Esophagus squamous epithelium (tissue), 5 donors: ENCODE results near the gene STXBP6. TPM values are rescaled to one million over a fixed set of nuclear protein-coding genes. Genes with fewer than 3 reads are reported as not detected.
A peak's percentile ranks its signal among the peaks of the same experiment; 100 is the strongest.

Experiments used
- DNase-seq: peaks from one replicate; lab custom pipeline; 2025; lab: John Stamatoyannopoulos, UW
- H3K27ac ChIP-seq, 4 donors: fragments of 200-600 bp; sonication (generic); one replicate each; pipeline ENCODE4 v1.5.1; 2016 to 2019; ENCODE audit warnings: mild to moderate bottlenecking in 1 of 4
- H3K27me3 ChIP-seq, 4 donors: fragments of 200-600 bp; sonication (generic); 1 replicate in 3 of 4; 2 replicates in 1 of 4; pipeline versions ENCODE4 v1.5.1 to v1.6.0; 2017 to 2021; ENCODE audit warnings: antibody characterized with exemption in 1 of 4
- H3K36me3 ChIP-seq, 3 donors: fragments of 200-600 bp; sonication (generic); one replicate each; pipeline ENCODE4 v1.5.1; 2016 to 2019
- H3K4me1 ChIP-seq, 3 donors: fragments of 200-600 bp; sonication (generic); one replicate each; pipeline ENCODE4 v1.5.1; 2017 to 2019
- H3K4me3 ChIP-seq, 4 donors: fragments of 200-600 bp; sonication (generic); 1 replicate in 3 of 4; 2 replicates in 1 of 4; pipeline ENCODE4 v1.5.1; 2016 to 2019; ENCODE audit warnings: mild to moderate bottlenecking in 2 of 4, moderate library complexity in 1 of 4
- H3K9me3 ChIP-seq, 3 donors: fragments of 200-600 bp; sonication (generic); one replicate each; pipeline ENCODE4 v1.5.1; 2016 to 2019
- CTCF ChIP-seq, 6 experiments: fragments of 450-650 bp in 4 of 6; fragments of 200-600 bp in 2 of 6; sonication (generic) in 2 of 6; IDR thresholded peaks; one replicate each; pipeline ENCODE4 v1.5.1; 2016 to 2019; ENCODE audit warnings: antibody characterized with exemption in 6 of 6, mild to moderate bottlenecking in 4 of 6, moderate library complexity in 4 of 6
- POLR2A ChIP-seq, 4 donors: fragments of 450-650 bp; IDR thresholded peaks; one replicate each; pipeline ENCODE4 v1.6.1; 2017; ENCODE audit warnings: antibody characterized with exemption in 4 of 4, mild to moderate bottlenecking in 4 of 4, moderate library complexity in 3 of 4
- WGBS, 2 donors: methylation state at CpG; one replicate each; pipeline ENCODE4 v1.1.5; 2018; 5-methylcytosine and 5-hydroxymethylcytosine counted together
- intact Hi-C: fragments of 100-400 bp; cut with DNase I; formaldehyde crosslinking; loops from one replicate; pipeline ENCODE4 v1.15.0; 2022
- total RNA-seq, 4 donors: library from RNA; depleted of rRNA; stranded (reverse); fragments of >200 nt; gene quantifications; one replicate each; pipeline ENCODE4 v1.1.0, GENCODE V29; 2016
- donor health status: DM: yes; HTN: yes; CAD: no.

STXBP6 gene
- total RNA-seq, 4 donors from 2014 or later: 1.2 to 9.7 (median 2.8) TPM

- TF ChIP-seq POLR2A (IDR thresholded peaks at IDR 0.05) (no peak), CTCF (IDR thresholded peaks at IDR 0.05) (no peak)
- intact Hi-C loops: no loop called here
- Histone ChIP-seq H3K4me3 (no peak overlapping the region), H3K27me3 (peaks cover 0 to 48% (median 3%) of the 10 kb centered on the region in 4 donors), H3K36me3 (no peaks in the 10 kb centered on the region), H3K9me3 (no peaks in the 10 kb centered on the region), H3K27ac (no peak overlapping the region), H3K4me1 (peaks cover 5 to 34% (median 13%) of the 10 kb centered on the region in 3 donors)
- 72 to 96% methylated on average over 1 of the region's 1 CpG for WGBS, 2 donors
- no peak for DNase-seq
Observed at GRCh38 chr14:25053585-25053984, 3.6 kb upstream of the STXBP6 start.

- intact Hi-C loops: no loop called here
Observed at GRCh38 chr14:25052921-25053320, 3.0 kb upstream of the STXBP6 start.

DNA sequence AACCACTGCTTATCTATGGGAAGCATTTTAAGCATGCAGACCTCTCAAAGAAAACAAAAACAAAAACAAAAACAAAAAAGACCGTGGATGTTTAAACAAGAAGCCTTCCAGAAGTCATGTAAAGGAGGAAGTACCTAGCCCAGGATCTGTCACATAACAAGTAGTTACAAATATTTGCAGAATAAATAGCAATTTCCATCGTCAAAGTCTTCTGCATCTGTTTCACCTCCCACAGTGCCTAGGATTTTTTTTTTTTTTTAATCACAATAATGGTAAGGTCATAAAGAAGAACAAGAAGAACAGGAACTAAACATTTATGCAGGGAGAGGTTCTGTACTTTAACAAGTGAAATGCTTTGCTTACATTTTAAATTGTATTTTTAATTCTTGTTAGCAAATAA, 2.4 kb upstream of the STXBP6 start:
- DNase-seq: no peak
- Histone ChIP-seq H3K9me3 (no peaks in the 10 kb centered on the region), H3K4me1 (peaks cover 5 to 44% (median 13%) of the 10 kb centered on the region in 3 donors), H3K27me3 (peaks cover 0 to 53% (median 3%) of the 10 kb centered on the region in 4 donors), H3K4me3 (no peak overlapping the region), H3K36me3 (no peaks in the 10 kb centered on the region), H3K27ac (no peak overlapping the region)
- WGBS, 2 donors: 39 to 45% methylated on average over 2 of the region's 2 CpGs
- intact Hi-C loops: no loop called here
- no peak for TF ChIP-seq POLR2A (IDR thresholded peaks at IDR 0.05)
- TF ChIP-seq CTCF (IDR thresholded peaks at IDR 0.05): no peak

More at GRCh38 chr14:25052921-25053320, 3.0 kb upstream of the STXBP6 start:
- 60 to 73% methylated on average over 4 of the region's 4 CpGs for WGBS, 2 donors
- H3K27ac ChIP-seq: no peak overlapping the region
- H3K27me3 ChIP-seq: peaks cover 0 to 53% (median 3%) of the 10 kb centered on the region in 4 donors
- no peak for DNase-seq
- no peak overlapping the region for H3K4me3 ChIP-seq
- H3K4me1 ChIP-seq: peaks cover 5 to 40% (median 13%) of the 10 kb centered on the region in 3 donors
- H3K9me3 ChIP-seq: no peaks in the 10 kb centered on the region
- H3K36me3 ChIP-seq: no peaks in the 10 kb centered on the region
- TF ChIP-seq POLR2A (IDR thresholded peaks at IDR 0.05) (no peak), CTCF (IDR thresholded peaks at IDR 0.05) (no peak)

DNA sequence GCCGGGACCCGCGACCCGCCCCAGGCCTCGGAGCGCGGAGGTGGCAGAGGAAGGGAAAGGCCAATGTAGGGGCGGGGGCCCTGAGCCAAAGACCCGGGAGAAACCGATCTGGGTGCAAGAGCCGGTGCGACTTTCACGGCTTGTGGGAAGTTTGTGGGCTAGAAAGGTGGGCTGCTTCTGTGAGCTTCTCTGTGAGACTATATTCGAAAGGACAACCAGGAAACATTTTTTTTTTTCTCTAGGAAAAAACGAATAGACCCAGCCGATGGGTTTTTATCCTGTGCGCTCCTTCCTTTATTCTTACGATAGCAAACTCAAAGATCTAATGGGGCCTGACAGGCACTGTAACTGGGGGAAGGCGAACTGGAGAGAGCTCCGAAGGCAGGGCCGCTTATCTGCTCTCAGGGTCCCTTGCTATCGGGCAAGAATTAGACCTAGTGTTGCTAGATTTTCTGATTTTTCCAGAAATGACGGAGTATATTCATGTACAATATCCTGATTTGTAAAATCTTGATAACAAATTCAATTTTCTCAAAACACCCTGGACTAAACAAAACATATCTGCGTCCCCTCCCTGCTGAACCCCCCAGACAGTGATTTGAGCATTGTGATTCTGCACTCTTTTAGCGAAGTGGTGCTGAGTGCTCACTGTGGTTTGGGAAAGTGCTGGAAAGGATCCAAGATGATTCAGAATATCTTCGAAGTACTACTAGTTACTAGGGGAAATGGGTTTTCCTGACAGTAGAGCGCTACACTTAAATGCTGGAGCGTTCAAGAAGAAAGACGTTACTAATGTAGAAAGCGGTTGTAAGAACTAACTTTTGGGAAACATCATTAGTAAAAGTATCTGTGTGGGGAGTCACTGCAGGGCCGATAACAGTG, 563 bp upstream of the STXBP6 start:
- Histone ChIP-seq H3K27me3 (peaks cover 0 to 53% (median 3%) of the 10 kb centered on the region in 4 donors), H3K4me1 (peaks cover 5 to 40% (median 13%) of the 10 kb centered on the region in 3 donors), H3K36me3 (no peaks in the 10 kb centered on the region), H3K27ac (peak overlapping the region; percentile 27 to 80 (median 78)), H3K9me3 (no peaks in the 10 kb centered on the region), H3K4me3 (peak overlapping the region; percentile 49 to 76 (median 64))
- no peak for DNase-seq
- 5 to 8% methylated on average over 22 to 28 of the region's 31 CpGs for WGBS, 2 donors
- intact Hi-C loops: no loop called here
- TF ChIP-seq CTCF (IDR thresholded peaks at IDR 0.05) (no peak), POLR2A (IDR thresholded peaks at IDR 0.05) (peak in 1 of 4 donors; percentile 3)

- TF ChIP-seq POLR2A (IDR thresholded peaks at IDR 0.05) (no peak), CTCF (IDR thresholded peaks at IDR 0.05) (no peak)
- Histone ChIP-seq H3K27ac (peak overlapping the region; percentile 48 to 80 (median 78)), H3K27me3 (peaks cover 0 to 53% (median 3%) of the 10 kb centered on the region in 4 donors), H3K9me3 (no peaks in the 10 kb centered on the region), H3K4me1 (peaks cover 5 to 40% (median 13%) of the 10 kb centered on the region in 3 donors), H3K4me3 (peak overlapping the region; percentile 49 to 76 (median 64)), H3K36me3 (no peaks in the 10 kb centered on the region)
- WGBS, 2 donors: 0 to 11% methylated on average over 1 to 15 of the region's 34 CpGs
- intact Hi-C loops: no loop called here
- DNase-seq: no peak
Observed at GRCh38 chr14:25049093-25049567, 817 bp downstream of the STXBP6 start.
